Measurements from ENCODE around the gene PSMC1.

Gene PSMC1

GRCh38 chr14:90268420-90268819 lies 12.1 kb downstream of the PSMC1 start:
- DNase-seq (ENCODE audit: low spot score in 2 of 2), result no peak
- Mint-ChIP-seq H3K4me3 (no peak overlapping the region), H3K36me3 (peaks cover 100% of the 10 kb centered on the region), H3K4me1 (peaks cover 12% of the 10 kb centered on the region), H3K27ac (peak overlapping the region; percentile 77), H3K9me3 (no peaks in the 10 kb centered on the region)
- no peak for ATAC-seq

GRCh38 chr14:90272523-90272922 lies 16.2 kb downstream of the PSMC1 start:
- ATAC-seq (no peak), DNase-seq (ENCODE audit: low spot score in 2 of 2) (no peak)
- no peaks in the 10 kb centered on the region for H3K9me3 Mint-ChIP-seq
- peak overlapping the region; percentile 68 for H3K27ac Mint-ChIP-seq
- H3K4me3 Mint-ChIP-seq, result no peak overlapping the region
- H3K4me1 Mint-ChIP-seq, result peaks cover 34% of the 10 kb centered on the region
- peaks cover 92% of the 10 kb centered on the region for H3K36me3 Mint-ChIP-seq

- Mint-ChIP-seq H3K4me3 (no peak overlapping the region), H3K9me3 (no peaks in the 10 kb centered on the region), H3K4me1 (peaks cover 34% of the 10 kb centered on the region), H3K36me3 (peaks cover 92% of the 10 kb centered on the region), H3K27ac (peak overlapping the region; percentile 95)
- ATAC-seq (no peak), DNase-seq (ENCODE audit: low spot score in 2 of 2) (no peak)
These were observed 17.2 kb downstream of the PSMC1 start for GRCh38 chr14:90273532-90273931.

- peak; percentile 4 for ATAC-seq
- Mint-ChIP-seq H3K9me3 (no peaks in the 10 kb centered on the region), H3K4me1 (peaks cover 34% of the 10 kb centered on the region), H3K36me3 (peaks cover 88% of the 10 kb centered on the region), H3K4me3 (no peak overlapping the region), H3K27ac (peak overlapping the region; percentile 95)
- no peak for DNase-seq (ENCODE audit: low spot score in 2 of 2)
These were observed 17.7 kb downstream of the PSMC1 start for GRCh38 chr14:90274019-90274418.

GRCh38 chr14:90274808-90275457 lies 18.6 kb downstream of the PSMC1 start:
- DNase-seq (ENCODE audit: low spot score in 2 of 2) (no peak), ATAC-seq (peak; percentile 78)
- H3K4me3 Mint-ChIP-seq, result peak overlapping the region; percentile 63
- peak overlapping the region; percentile 95 for H3K27ac Mint-ChIP-seq
- H3K4me1 Mint-ChIP-seq, result peaks cover 34% of the 10 kb centered on the region
- H3K9me3 Mint-ChIP-seq, result no peaks in the 10 kb centered on the region
- peaks cover 81% of the 10 kb centered on the region for H3K36me3 Mint-ChIP-seq

GRCh38 chr14:90275458-90275814 lies 19.1 kb downstream of the PSMC1 start:
- no peaks in the 10 kb centered on the region for H3K9me3 Mint-ChIP-seq
- H3K4me1 Mint-ChIP-seq, result peaks cover 34% of the 10 kb centered on the region
- peak overlapping the region; percentile 63 for H3K4me3 Mint-ChIP-seq
- ATAC-seq (peak; percentile 38), DNase-seq (ENCODE audit: low spot score in 2 of 2) (no peak)
- H3K36me3 Mint-ChIP-seq, result peaks cover 80% of the 10 kb centered on the region
- H3K27ac Mint-ChIP-seq, result peak overlapping the region; percentile 95

GRCh38 chr14:90275820-90276219 lies 19.5 kb downstream of the PSMC1 start:
- H3K9me3 Mint-ChIP-seq, result no peaks in the 10 kb centered on the region

GRCh38 chr14:90276646-90277367 lies 20.5 kb downstream of the PSMC1 start:
- ATAC-seq (peak; percentile 55), DNase-seq (ENCODE audit: low spot score in 2 of 2) (no peak)
- peaks cover 79% of the 10 kb centered on the region for H3K36me3 Mint-ChIP-seq
- H3K4me1 Mint-ChIP-seq, result peaks cover 34% of the 10 kb centered on the region
- peak overlapping the region; percentile 63 for H3K4me3 Mint-ChIP-seq
- H3K27ac Mint-ChIP-seq, result peak overlapping the region; percentile 95
- H3K9me3 Mint-ChIP-seq, result no peaks in the 10 kb centered on the region

More at GRCh38 chr14:90275820-90276219, 19.5 kb downstream of the PSMC1 start:
- H3K36me3 Mint-ChIP-seq, result peaks cover 79% of the 10 kb centered on the region
- ATAC-seq (peak; percentile 78), DNase-seq (ENCODE audit: low spot score in 2 of 2) (no peak)
- peak overlapping the region; percentile 63 for H3K4me3 Mint-ChIP-seq
- peaks cover 34% of the 10 kb centered on the region for H3K4me1 Mint-ChIP-seq
- H3K27ac Mint-ChIP-seq, result peak overlapping the region; percentile 95

GRCh38 chr14:90277581-90278198 lies 21.3 kb downstream of the PSMC1 start:
- no peak for ATAC-seq
- Mint-ChIP-seq H3K4me1 (peaks cover 34% of the 10 kb centered on the region), H3K36me3 (peaks cover 79% of the 10 kb centered on the region), H3K9me3 (no peaks in the 10 kb centered on the region), H3K27ac (peak overlapping the region; percentile 95), H3K4me3 (no peak overlapping the region)
- DNase-seq (ENCODE audit: low spot score in 2 of 2), result no peak

GRCh38 chr14:90278199-90279175 lies 22.1 kb downstream of the PSMC1 start:
- no peak overlapping the region for H3K4me3 Mint-ChIP-seq
- DNase-seq (ENCODE audit: low spot score in 2 of 2) (no peak), ATAC-seq (no peak)
- H3K27ac Mint-ChIP-seq, result peak overlapping the region; percentile 74
- H3K4me1 Mint-ChIP-seq, result peaks cover 34% of the 10 kb centered on the region
- H3K9me3 Mint-ChIP-seq, result no peaks in the 10 kb centered on the region
- peaks cover 79% of the 10 kb centered on the region for H3K36me3 Mint-ChIP-seq

GRCh38 chr14:90280096-90280495 lies 23.7 kb downstream of the PSMC1 start:
- Mint-ChIP-seq H3K9me3 (no peaks in the 10 kb centered on the region), H3K4me1 (peaks cover 19% of the 10 kb centered on the region), H3K4me3 (no peak overlapping the region), H3K36me3 (peaks cover 79% of the 10 kb centered on the region), H3K27ac (peak overlapping the region; percentile 60)
- DNase-seq (ENCODE audit: low spot score in 2 of 2) (no peak), ATAC-seq (no peak)

GRCh38 chr14:90281261-90281660 lies 24.9 kb downstream of the PSMC1 start:
- no peaks in the 10 kb centered on the region for H3K9me3 Mint-ChIP-seq
- no peak overlapping the region for H3K4me3 Mint-ChIP-seq
- H3K27ac Mint-ChIP-seq, result no peak overlapping the region
- peak; percentile 59 for ATAC-seq
- DNase-seq (ENCODE audit: low spot score in 2 of 2), result no peak
- peaks cover 79% of the 10 kb centered on the region for H3K36me3 Mint-ChIP-seq
- H3K4me1 Mint-ChIP-seq, result peaks cover 10% of the 10 kb centered on the region

- no peaks in the 10 kb centered on the region for H3K9me3 Mint-ChIP-seq
- no peak overlapping the region for H3K4me3 Mint-ChIP-seq
- ATAC-seq (no peak), DNase-seq (ENCODE audit: low spot score in 2 of 2) (no peak)
- peaks cover 5% of the 10 kb centered on the region for H3K4me1 Mint-ChIP-seq
- H3K36me3 Mint-ChIP-seq, result peaks cover 80% of the 10 kb centered on the region
- no peak overlapping the region for H3K27ac Mint-ChIP-seq
These were observed 25.4 kb downstream of the PSMC1 start for GRCh38 chr14:90281756-90282155.

- H3K4me1 Mint-ChIP-seq, result peaks cover 6% of the 10 kb centered on the region
- no peak for DNase-seq (ENCODE audit: low spot score in 2 of 2)
- no peak overlapping the region for H3K27ac Mint-ChIP-seq
- no peaks in the 10 kb centered on the region for H3K9me3 Mint-ChIP-seq
- peaks cover 87% of the 10 kb centered on the region for H3K36me3 Mint-ChIP-seq
- no peak for ATAC-seq
- no peak overlapping the region for H3K4me3 Mint-ChIP-seq
These were observed 31.4 kb downstream of the PSMC1 start for GRCh38 chr14:90287791-90288190.

Data from stimulated activated effector memory CD8-positive, alpha-beta T cell treated with anti-CD3 and anti-CD28 coated beads, Interleukin-12 subunit alpha, Interleukin-12 subunit beta, amount 100 ng/mL, for 72 hours (primary cell).